NCI-H187 (cell line): ENCODE results near the gene SNX2.
A peak's percentile ranks its signal among the peaks of the same experiment; 100 is the strongest.
"Not testable (repeated sequence)": the region's sequence is repeated elsewhere in the genome, so short reads cannot be mapped to it uniquely, and the experiment has no call there.

ENCODE experiments used
- DNase-seq, 2 experiments: peaks; one replicate each; lab custom pipeline; 2025; lab: John Stamatoyannopoulos, UW

The SNX2 gene

GRCh38 chr5:122844136-122844909 lies 69.4 kb downstream of the SNX2 start:
- no peak for DNase-seq

DNA sequence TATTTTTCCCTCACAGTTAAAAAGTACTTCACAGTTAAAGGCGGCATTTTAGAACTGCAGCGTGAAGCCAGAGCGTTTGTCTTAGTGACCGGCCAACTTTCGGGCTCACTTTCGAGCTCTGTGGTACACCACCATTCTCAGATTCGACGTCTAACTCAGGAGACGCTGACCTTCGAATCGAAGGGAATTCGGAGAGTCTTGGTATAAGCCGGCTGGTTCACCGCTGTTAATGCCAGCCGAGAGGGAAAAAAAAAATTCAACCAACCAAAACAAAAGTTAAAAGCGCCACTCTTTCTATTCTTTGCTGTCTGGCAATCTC lies 70.0 kb downstream of the SNX2 start:
- DNase-seq: no peak

DNA sequence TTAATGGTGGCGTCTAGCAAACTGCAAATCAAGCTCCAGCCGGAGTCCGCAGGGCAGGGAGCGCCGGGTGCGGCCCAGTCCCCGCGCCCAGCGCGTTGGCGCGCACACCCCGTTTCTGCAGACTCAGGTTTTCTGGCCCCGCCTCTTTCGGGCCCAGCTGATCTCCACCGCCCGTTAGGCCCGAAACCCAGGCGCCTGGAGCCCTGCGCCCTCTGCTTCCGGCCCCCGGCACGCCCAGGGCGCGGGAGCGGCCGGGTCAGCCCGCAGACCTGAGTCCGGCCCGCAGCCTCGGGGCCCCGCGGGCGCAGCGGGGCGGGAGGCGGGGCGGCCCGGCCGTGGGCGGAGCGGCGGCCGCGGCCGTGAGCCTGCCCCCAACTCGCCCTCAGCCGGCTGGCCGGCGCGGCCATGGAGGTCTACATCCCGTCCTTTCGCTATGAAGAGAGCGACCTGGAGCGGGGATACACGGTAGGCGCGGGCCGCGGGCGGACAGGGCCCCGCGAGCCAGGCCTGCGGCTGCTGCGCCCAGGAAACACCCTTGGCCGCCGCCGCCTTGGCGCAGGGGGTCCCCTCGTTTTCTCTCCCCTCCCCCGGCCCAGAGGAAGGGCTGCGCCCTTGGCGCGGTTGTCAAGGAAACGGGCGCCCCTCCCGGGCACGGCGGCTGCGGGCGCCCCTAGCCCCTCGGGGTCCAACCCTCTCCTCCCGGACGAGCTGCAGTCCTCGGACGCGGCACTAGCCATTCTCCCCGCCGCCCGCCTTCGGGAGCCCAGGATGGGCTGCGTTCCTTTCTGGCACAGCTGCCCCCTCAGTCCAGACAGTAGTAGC lies 70.6 kb downstream of the SNX2 start, which contains the start of gene SNX24:
SNX24 (plus strand) TSS at position 385 of the 822 bp plus-strand sequence; CDS start at position 406, 21 bp downstream.
- peak; percentile 48 to 60 for DNase-seq

DNA sequence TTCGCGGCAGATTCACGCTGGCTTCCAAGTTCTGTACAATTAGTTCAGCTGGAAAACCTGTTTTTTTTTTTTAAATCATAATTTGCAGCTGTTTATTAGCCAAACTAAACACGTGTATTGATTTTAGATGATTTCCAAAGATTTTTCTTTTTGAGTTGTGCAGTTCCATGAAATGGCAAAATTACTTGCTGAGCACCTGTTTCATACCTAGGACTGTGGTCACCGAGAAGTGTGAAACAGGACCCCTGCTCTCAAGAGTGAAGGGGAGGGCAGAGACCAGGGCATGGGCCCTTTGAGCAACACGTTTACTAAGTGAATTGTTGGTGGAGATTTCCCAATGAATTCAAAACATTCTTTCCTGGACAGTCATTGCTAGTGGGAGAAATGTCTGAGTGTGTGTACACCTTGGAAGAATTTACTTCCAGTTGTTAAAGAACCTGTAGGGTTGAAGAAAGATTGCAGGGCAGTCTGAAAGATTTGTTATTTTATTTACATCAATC lies 71.2 kb downstream of the SNX2 start:
- DNase-seq: no peak

GRCh38 chr5:122847687-122848081 lies 72.8 kb downstream of the SNX2 start:
- DNase-seq: no peak

DNA sequence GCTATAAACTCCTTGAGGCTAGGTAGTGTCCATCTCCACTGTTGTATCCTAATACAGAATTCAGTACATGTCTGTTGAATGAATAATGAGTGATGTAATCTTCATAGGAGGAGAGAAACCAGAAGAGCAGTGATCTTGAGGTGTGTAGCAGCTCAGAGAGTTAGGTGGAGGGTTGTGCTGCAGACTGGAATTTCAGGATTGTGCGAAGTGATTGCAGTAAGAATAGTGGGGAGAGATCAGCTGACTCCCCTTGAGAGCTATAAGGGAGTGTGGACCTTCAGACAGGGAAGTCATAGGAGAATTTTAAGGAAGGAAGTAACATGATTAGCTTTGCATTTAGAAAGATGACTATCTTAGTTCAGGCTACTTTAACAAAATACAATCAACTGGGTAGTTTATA lies 74.9 kb downstream of the SNX2 start:
- no peak for DNase-seq

- DNase-seq: not testable (repeated sequence)
These were observed 82.7 kb downstream of the SNX2 start for GRCh38 chr5:122857538-122857937.

DNA sequence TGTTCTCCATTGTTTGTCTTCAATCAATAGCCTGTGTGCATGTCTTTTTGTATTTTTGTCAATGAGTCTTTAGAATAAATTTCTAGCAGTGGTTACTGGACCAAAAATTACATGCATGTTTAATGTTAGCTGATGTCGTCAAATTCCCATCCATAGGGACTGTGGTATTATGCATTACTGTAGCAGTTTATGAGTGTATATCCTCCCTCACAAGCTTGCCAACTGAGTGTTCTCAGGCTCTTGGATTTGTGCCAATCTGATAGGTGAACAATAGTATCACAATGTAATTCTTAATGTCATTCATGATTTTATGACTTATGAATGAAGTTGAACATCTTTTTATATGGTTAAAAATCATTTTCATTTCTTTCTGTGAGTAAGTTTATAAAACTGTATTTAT lies 83.6 kb downstream of the SNX2 start:
- no peak for DNase-seq

DNA sequence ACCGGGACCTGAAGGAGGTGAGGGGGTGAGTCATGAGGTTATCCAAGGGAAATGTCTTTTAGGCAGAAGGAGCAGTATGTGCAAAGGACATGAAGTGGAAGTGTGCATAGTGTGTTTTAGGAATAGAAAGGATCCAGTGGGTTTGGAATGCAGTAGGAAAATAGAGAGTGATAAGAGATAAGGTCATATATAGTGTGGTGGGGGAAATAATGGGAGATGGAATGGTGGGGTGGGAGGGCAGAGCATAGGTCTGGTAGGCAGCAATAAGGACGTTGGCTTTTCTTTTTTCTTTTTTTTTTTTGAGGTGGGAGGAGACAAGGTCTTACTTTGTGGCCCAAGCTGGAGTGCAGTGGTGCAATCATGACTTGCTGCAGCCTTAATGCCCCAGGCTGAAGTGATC lies 88.4 kb downstream of the SNX2 start:
- DNase-seq: no peak

GRCh38 chr5:122863721-122864120 lies 88.8 kb downstream of the SNX2 start:
- DNase-seq: no peak

DNA sequence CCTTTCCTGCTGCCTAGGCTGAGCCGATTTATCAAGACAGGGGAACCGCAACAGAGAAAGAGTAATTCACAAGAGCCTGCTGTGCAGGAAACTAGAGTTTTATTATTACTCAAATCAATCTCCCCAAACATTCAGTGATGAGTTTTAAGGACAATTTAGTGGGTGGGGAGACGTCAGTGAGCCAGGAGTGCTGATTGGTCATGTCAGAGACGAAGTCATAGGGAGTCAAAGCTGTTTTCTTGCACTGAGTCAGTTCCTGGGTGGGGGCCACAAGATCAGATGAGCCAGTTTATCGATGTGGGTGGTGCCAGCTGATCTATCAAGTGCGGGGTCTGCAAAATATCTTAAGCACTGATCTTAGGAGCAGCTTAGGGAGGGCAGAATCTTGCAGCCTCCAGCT lies 89.5 kb downstream of the SNX2 start:
- no peak for DNase-seq

GRCh38 chr5:122864842-122865241 lies 90.0 kb downstream of the SNX2 start:
- no peak for DNase-seq

GRCh38 chr5:122870219-122870856 lies 95.5 kb downstream of the SNX2 start:
- DNase-seq: no peak

DNA sequence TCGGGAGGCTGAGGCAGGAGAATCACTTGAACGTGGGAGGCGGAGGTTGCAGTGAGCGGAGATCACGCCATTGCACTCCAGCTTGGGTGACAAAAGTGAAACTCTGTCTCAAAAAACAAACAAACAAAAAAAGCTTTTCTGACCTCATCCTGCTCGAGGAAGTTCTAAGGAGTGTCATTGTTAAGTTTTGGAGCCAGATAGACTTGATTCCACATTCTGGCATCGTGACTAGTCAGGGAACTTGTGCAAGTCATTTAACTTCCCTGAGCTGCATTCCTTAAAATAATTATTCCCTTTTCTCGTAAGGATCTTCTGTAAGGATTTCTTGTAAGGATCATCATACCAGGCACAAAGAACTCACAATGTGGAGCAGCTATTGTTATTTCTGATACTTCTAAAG lies 96.8 kb downstream of the SNX2 start:
- no peak for DNase-seq

DNA sequence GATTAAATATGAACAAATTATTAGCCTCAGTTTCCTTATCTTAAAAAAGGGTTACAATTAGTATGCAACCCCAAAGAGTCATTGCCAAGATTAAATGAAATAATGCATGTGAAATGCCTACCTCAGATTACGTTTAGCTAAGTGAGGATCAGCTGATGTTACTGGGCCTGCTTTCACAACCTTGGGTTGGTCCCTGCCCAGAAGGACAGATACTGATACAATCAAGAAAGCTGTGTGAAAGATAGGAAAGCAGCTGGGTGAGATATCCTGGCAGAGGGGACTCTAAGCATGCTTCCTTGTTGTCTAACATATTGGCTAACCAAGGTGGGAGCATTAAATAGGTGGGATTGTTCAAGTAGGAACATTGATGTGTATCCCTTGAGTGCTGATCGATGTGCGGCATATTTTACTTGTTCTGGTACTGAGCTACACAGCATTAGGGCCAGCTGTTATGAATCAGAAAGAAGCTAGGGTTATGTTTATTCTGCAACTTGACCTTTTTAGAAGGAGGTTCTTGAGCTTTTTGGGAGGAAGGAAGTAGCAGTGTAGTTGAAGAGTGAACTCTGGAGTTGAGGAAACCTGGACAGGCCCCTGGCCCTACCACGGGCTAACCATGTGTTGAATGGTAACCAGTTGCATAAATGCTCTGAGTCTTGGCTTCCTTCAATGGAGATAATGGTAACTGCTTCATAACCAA lies 99.4 kb downstream of the SNX2 start:
- DNase-seq: no peak

- no peak for DNase-seq
These were observed 102.6 kb downstream of the SNX2 start for GRCh38 chr5:122877518-122877917.

DNA sequence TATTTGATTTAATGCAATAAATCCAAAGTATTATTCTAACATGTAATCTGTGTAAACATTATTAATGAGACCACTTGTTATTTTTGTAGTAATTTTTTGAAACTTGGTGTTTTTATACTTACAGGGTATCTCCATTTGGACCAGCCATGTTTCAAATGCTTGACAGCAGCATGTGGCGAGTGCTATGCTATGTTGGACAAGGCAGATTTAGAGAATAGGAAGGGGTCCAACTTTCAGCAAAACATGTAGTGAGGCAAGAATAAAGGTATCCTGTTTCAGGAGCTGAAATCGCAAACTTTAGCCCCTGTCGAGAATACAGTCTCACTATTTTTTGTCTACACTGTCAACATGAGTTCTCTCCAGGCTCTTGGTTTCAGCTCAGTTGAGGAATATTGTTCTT lies 104.2 kb downstream of the SNX2 start:
- DNase-seq: no peak
